Measurements from ENCODE around the gene ABCA13.

The ABCA13 gene

DNA sequence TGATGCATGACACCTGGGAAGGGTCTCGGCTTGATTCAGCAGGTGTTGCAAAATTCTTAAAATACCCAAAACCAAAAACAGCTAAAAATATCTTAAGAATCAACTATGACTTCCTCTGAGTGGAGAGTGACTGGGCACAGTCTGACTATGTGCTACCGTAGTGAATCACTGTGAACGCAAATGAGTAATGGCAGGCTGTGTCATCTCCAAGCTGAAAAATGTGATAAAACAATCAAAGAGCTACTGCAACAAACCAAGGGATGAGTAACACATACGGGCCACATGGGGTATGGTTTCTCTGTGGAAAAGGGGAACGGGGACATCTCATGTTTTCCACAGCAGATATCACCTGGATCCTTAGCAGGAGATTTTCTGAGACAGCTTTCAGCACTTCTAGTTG lies 127.5 kb downstream of the ABCA13 start:
- DNase-seq, result peak; percentile 11
- peak; percentile 91 for ATAC-seq

DNA sequence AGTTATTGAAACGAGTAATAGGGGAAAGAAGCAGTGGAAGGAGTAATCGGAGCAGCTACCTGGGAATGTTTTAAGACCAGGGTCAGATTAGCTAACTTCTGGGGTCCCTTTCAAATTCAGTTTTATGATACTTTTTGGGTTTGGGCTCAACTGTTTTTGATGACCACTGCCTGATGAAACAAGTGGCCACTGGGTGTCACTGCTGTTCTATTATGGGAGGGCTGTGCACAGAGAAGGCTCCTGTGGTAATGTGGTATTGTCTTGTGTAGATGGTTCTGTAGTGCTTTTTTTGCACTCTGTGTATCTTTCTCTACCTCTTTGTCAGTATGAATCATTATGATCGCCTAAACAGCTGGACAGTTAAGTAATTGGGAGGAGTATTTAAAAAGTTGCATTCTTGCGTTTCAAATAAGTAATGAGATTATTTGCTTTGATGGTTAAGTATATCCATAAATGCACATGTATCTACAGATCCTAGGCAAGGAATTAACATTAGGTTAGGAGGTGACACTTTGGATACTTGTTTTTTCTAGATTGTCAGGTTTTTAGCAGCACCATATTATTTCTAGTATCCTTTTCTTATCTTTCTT lies 128.4 kb downstream of the ABCA13 start:
- peak; percentile 59 for DNase-seq

DNA sequence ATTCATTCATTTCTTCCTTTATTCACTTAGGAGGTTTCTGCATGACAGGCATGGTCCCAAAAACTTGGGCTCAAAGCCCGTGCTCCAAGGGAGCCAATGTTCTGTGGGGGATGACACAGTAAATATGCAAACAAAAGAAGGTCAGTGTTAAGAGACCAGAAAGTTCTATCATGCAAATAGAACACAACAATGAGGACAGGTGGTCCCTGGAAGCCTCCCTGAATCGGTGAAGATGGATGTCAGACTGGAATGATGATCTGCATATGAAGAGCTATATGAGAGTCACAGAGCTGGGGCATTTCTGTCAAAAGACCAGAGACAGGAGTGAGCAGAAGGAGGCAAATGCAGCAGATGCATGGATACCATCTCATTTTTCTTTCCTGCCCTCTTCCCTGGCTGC lies 129.0 kb downstream of the ABCA13 start:
- ATAC-seq (no peak), DNase-seq (no peak)

More for the DNA sequence above, 128.4 kb downstream of the ABCA13 start:
- peak; percentile 75 for ATAC-seq

DNA sequence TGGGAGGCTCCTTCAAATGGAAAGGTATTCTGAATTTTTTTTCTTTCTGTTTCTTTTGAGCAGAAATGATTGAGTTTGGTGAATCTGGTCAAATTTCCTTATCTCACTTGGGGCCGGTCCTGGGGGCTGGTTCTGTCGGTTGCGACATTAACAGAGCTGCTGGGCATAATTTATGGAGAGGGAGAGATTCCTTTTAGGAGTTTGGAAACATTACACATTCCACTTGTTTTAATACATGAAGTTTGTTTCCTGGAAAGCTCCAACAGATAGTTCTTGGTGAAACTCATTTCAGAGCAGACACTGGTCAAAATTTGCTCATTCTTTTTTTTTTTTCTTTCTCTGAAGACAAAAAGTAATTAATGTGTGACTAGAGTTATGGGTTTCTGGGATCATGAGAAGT lies 129.9 kb downstream of the ABCA13 start:
- no peak for DNase-seq

DNA sequence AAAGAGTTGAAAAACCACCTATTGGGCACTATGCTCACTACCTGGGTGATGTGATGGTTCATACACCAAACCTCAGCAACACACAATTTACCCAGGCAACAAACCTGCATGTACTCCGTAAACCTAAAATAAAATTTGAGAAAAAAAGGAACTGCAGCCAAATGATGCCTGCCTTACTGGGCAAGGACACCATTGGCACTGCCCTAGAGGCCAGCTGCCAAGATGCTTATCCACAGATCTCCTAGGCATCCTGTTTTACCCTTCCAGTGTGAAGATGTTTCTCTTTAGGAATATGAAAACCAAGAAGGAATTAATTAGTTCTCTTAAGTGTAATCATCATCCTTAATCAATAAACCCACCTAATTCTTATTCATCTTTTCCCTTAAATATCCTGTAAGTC lies 133.4 kb downstream of the ABCA13 start:
- no peak for ATAC-seq
- DNase-seq, result no peak

More for the DNA sequence above, 129.9 kb downstream of the ABCA13 start:
- ATAC-seq, result no peak

GRCh38 chr7:48305661-48306060 lies 134.4 kb downstream of the ABCA13 start:
- DNase-seq, result no peak
- no peak for ATAC-seq

GRCh38 chr7:48307041-48307714 lies 135.9 kb downstream of the ABCA13 start:
- DNase-seq (no peak), ATAC-seq (no peak)

- ATAC-seq, result no peak
- DNase-seq, result no peak
Observed at GRCh38 chr7:48309720-48310119, 138.5 kb downstream of the ABCA13 start.

DNA sequence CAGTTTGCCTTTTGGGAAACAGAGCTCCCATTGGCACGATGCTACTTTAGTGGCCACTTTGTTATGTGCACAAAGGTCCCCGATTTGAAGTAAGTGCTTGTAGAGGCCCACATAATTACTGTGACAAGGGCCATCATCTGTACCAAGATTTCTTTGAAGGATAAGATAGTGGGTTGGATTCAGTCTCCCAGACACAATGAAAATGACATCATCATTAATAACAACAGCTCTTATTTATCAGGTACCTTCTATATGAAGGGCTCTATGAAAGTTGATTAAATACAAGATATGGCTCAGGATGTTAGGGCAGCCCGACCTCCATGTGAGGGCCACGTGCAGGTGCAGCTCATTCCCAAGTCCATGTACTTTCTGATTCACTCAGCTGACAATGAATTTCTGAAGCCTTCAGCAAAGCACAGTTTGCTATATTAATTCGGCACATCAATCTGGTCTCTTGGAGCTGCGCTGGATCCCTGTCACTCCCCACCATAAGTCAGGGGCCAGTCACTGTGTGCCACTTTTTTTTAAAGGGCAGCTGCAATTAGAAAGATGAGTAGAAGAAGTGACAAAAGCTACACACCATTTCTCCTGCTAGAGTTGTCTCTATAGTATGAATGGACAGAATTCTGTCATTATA lies 140.3 kb downstream of the ABCA13 start:
- ATAC-seq, result no peak

DNA sequence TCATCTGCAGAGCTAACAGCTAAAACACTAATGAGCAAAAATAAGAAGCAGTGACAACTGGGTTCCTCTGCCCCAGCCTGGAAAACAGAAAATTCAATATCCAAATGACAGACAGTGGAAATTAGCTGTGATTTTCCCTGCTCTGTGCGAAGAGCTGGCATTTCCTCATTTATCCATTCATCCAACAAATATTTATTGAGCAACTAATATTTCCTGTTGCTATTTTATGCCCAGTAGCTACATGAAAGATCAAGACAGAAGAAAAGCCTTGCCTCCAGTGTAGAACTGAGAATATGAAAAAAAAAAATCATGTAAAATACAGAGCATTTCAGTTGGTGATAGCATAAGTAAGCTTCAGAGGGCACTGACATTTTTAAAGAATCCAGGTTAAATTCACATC lies 140.9 kb downstream of the ABCA13 start:
- no peak for ATAC-seq
- no peak for DNase-seq

More for the DNA sequence above, 140.3 kb downstream of the ABCA13 start:
- no peak for DNase-seq

- DNase-seq, result no peak
- ATAC-seq, result no peak
Observed at GRCh38 chr7:48316768-48317167, 145.5 kb downstream of the ABCA13 start.

GRCh38 chr7:48317360-48317759 lies 146.1 kb downstream of the ABCA13 start:
- ATAC-seq, result no peak
- DNase-seq, result no peak

DNA sequence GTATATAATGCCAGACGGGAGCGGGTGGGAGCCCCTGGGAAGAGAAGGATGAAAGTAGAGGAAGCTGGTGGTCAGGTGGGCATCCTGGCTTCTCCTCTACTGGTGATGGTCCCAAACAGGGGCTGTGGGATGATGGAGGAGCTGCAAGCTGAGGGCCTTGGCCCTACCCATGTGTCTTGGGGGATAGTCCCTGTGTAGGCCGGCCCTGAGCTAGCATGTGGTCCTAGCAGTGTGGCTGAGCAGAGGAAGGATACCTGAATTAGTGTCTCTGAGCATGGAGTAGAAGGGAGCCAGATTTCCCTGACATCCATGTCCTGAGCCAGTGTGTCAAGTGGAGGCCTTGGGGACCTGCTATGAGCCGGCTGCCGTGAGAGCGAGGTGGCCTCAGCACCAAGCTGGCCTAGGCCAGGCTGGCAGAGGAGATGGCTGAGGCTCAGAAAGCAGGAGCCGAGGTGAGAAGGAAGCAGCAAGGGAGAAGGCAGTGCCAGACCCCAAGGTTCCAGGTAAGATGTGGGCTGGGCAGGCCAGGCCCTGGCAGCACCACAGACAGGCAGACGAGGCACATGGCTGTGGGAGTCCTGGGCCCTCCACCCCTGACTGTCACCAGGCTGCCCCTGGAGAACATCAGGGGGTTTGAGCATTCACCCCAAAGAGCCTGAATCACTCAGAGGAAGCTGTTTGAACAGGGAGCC lies 150.2 kb downstream of the ABCA13 start:
- no peak for DNase-seq
- no peak for ATAC-seq

- no peak for ATAC-seq
- DNase-seq, result no peak
Observed at GRCh38 chr7:48337012-48337621, 165.9 kb downstream of the ABCA13 start.

- ATAC-seq (no peak), DNase-seq (no peak)
Observed at GRCh38 chr7:48337781-48338180, 166.5 kb downstream of the ABCA13 start.

- ATAC-seq, result no peak
- DNase-seq, result no peak
Observed at GRCh38 chr7:48347230-48347825, 176.1 kb downstream of the ABCA13 start.

DNA sequence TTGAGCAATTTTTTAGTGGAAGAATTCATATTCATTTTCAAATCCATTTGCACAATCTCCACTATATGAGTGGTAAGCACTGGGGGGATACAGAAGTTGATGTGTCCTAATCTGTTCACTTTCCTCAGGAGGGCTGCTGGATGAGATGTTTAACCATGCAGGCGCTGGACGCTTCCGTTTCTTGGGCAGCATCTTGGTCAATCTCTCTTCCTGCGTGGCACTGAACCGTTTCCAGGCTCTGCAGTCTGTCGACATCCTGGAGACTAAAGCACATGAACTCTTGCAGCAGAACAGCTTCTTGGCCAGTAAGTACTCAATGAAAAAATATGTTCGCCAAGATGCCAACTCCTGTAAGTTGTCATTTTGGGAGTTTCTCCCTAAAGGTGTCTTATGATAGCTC lies 179.3 kb downstream of the ABCA13 start:
- DNase-seq (no peak), ATAC-seq (no peak)

DNA sequence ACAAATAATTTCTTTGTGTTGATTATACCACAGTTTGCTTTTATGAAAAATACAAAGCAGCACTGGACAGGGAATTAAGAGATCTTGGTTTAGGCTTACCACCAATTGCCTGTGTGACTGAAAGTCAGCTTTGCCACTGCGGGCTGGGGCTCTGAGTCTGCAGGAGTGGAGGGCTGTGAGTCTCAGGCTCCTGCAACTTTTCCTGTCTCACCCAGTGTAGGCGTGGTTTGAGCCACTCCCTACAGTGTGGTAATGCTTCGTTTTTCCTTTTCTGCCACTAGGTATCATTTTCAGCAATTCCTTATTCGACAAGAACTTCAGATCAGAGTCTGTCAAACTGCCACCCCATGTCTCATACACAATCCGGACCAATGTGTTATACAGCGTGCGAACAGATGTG lies 180.6 kb downstream of the ABCA13 start:
- no peak for DNase-seq
- ATAC-seq, result no peak

DNA sequence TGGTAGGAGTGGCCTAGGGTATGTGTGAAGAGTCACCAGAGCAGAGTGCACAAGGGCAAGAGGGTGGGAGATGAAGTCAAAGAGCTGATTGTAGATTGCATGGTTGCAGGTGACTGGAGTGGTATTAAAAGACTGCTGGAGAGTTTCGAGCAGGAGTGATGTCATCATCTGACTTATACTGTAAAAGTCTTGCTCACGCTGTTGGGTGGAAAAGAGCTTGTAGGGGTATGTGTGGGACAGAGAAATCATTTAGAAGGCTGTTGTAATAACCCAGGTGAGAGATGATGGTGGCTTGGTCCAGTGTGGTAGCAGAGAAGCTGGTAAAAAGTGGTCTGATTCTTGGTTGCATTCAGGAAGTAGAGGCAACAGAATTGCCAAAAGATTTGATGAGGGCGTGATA lies 184.1 kb downstream of the ABCA13 start:
- DNase-seq (no peak), ATAC-seq (no peak)

- no peak for ATAC-seq
- DNase-seq, result no peak
Observed at GRCh38 chr7:48360574-48360973, 189.3 kb downstream of the ABCA13 start.

- ATAC-seq, result no peak
Observed at GRCh38 chr7:48363174-48363573, 191.9 kb downstream of the ABCA13 start.

GRCh38 chr7:48365010-48365409 lies 193.8 kb downstream of the ABCA13 start:
- ATAC-seq, result no peak

More at GRCh38 chr7:48363174-48363573, 191.9 kb downstream of the ABCA13 start:
- no peak for DNase-seq

More at GRCh38 chr7:48365010-48365409, 193.8 kb downstream of the ABCA13 start:
- no peak for DNase-seq

Data from stimulated activated naive CD8-positive, alpha-beta T cell treated with anti-CD3 and anti-CD28 coated beads, Interleukin-15, Interleukin-2, amounts not matched to agents 100 U/mL and 50 U/mL, for 24 hours (primary cell).